K562 (cell line): ENCODE measurements around the gene TRMT1. TPM values are rescaled to one million over a fixed set of nuclear protein-coding genes. Genes with fewer than 3 reads are reported as not detected.
A peak's percentile ranks its signal among the peaks of the same experiment; 100 is the strongest.

Experiments
- ATAC-seq: fragments of 200-7000 bp; cut with Tn5 transposase; 3 replicates; pipeline ENCODE4 v1.9.1; 2020; ENCODE audit warnings: moderate library complexity
- BruUV-seq: library from RNA; stranded (reverse); fragments of 400-500 nt; replicated peaks from 2 replicates; lab custom pipeline; 2021; lab: Mats Ljungman, UMichigan
- CTCF ChIA-PET: fragments of 300-600 bp; formaldehyde crosslinking; extraction: SDS; loops from one replicate; lab custom pipeline; 2021; ENCODE audit warnings: low intra/inter-chr PET ratio; lab: Yijun Ruan, JAX
- POLR2A ChIA-PET: fragments of 300-600, 350-650 bp; sonication (Branson Sonifier 250); formaldehyde crosslinking; extraction: SDS; loops from one replicate; lab custom pipeline; 2021; ENCODE audit warnings: antibody characterized with exemption, inconsistent platforms; lab: Yijun Ruan, JAX
- DNase-seq, 4 experiments: peaks; one replicate each; pipeline versions ENCODE4 v3.0.0 to v3.0.0-alpha.2; 2011 to 2018; ENCODE audit warnings: low spot score in 3 of 4, mixed read lengths in 3 of 4; ENCODE audit errors: extremely low read depth in 1 of 4
- FAIRE-seq: peaks from 2 replicates; lab custom pipeline; 2011; peaks lifted over from hg19 to GRCh38; lab: Jason Lieb, UNC
- H2AFZ ChIP-seq: 2 replicates; pipeline ENCODE4 v1.6.0; 2011; ENCODE audit warnings: low read depth, low read length, control low read depth, inconsistent platforms
- H3K27ac ChIP-seq: fragments of 200-600 bp; 3 replicates; pipeline ENCODE4 v1.8.0; 2011; ENCODE audit warnings: low read depth, mild to moderate bottlenecking, control low read depth, inconsistent platforms, low read length, moderate library complexity, mixed read lengths; ENCODE audit errors: extremely low read depth
- H3K27me3 ChIP-seq, 2 experiments: fragments of 300-600 bp in 1 of 2; 2 replicates in 1 of 2; 3 replicates in 1 of 2; pipeline versions ENCODE4 v1.6.0 to v1.8.0; 2011; ENCODE audit warnings: inconsistent platforms in 2 of 2, low read length in 2 of 2, mild to moderate bottlenecking in 1 of 2, mixed read lengths in 1 of 2, moderate library complexity in 1 of 2; ENCODE audit not compliant: control insufficient read depth in 2 of 2, insufficient read depth in 2 of 2
- H3K36me3 ChIP-seq: fragments of 300-600 bp; 3 replicates; pipeline ENCODE4 v1.8.0; 2011; ENCODE audit warnings: mild to moderate bottlenecking, low read length, inconsistent platforms; ENCODE audit not compliant: control insufficient read depth, insufficient read depth
- H3K4me1 ChIP-seq, 2 experiments: fragments of 200-600 bp in 1 of 2; replicated peaks in 1 of 2; 2 replicates in 1 of 2; 3 replicates in 1 of 2; pipeline versions ENCODE4 v1.5.1 to v1.8.0; 2011; ENCODE audit warnings: inconsistent platforms in 2 of 2, low read length in 2 of 2, mild to moderate bottlenecking in 1 of 2, mixed read lengths in 1 of 2, moderate library complexity in 1 of 2; ENCODE audit not compliant: control insufficient read depth in 2 of 2, insufficient read depth in 2 of 2
- H3K4me2 ChIP-seq: 2 replicates; pipeline ENCODE4 v1.6.1; 2011; ENCODE audit warnings: low read length, control low read depth, inconsistent platforms, mixed read lengths; ENCODE audit not compliant: insufficient read depth
- H3K4me3 ChIP-seq: fragments of 200-600 bp; sonication (generic), shearing (Covaris generic); 2 replicates; pipeline ENCODE4 v1.5.1; 2016; ENCODE audit warnings: control low read depth, inconsistent platforms
- H3K79me2 ChIP-seq: fragments of 200-600 bp; 3 replicates; pipeline ENCODE4 v1.8.0; 2011; ENCODE audit warnings: low read length, inconsistent platforms; ENCODE audit not compliant: control insufficient read depth, insufficient read depth
- H3K9ac ChIP-seq, 2 experiments: 2 replicates each; pipeline versions ENCODE4 v1.6.0 to v1.6.1; 2011; ENCODE audit warnings: low read depth in 2 of 2, low read length in 2 of 2, control low read depth in 1 of 2, inconsistent platforms in 1 of 2, mild to moderate bottlenecking in 1 of 2, mixed read lengths in 1 of 2; ENCODE audit not compliant: insufficient read depth in 1 of 2
- H3K9me1 ChIP-seq: one replicate; pipeline ENCODE4 v1.6.0; 2011; ENCODE audit warnings: inconsistent platforms, mild to moderate bottlenecking, low read length, moderate library complexity; ENCODE audit not compliant: control insufficient read depth, insufficient read depth
- H3K9me3 ChIP-seq: replicated peaks from 2 replicates; pipeline ENCODE4 v1.5.1; 2011; ENCODE audit warnings: low read depth, low read length, inconsistent platforms; ENCODE audit not compliant: control insufficient read depth, insufficient read depth
- H4K20me1 ChIP-seq: replicated peaks from 2 replicates; pipeline ENCODE4 v1.6.1; 2011; ENCODE audit warnings: low read length, inconsistent platforms, mixed read lengths; ENCODE audit not compliant: control insufficient read depth, insufficient read depth
- ADNP ChIP-seq: fragments of 200-800 bp; sonication (Bioruptor generic); IDR thresholded peaks from 2 replicates; pipeline ENCODE4 v1.6.1; 2016; ENCODE audit warnings: missing genetic modification characterization, missing compliant biosample characterization
- BRCA1 ChIP-seq, 2 experiments: fragments of 450-650 bp in 1 of 2; sonication (generic) in 1 of 2; formaldehyde crosslinking in 1 of 2; IDR thresholded peaks; 2 replicates each; pipeline versions ENCODE4 v1.5.0 to v1.6.1; 2017 to 2020; ENCODE audit warnings: mild to moderate bottlenecking in 1 of 2, missing genetic modification reagents in 1 of 2
- BRF1 ChIP-seq: IDR thresholded peaks from 3 replicates; pipeline ENCODE4 v1.6.1; 2011; ENCODE audit warnings: borderline replicate concordance, mild to moderate bottlenecking; ENCODE audit not compliant: insufficient read length; ENCODE audit errors: extremely low read depth
- KLF1 ChIP-seq: fragments of 450-650 bp; IDR thresholded peaks from 2 replicates; pipeline ENCODE4 v1.6.1; 2016; ENCODE audit warnings: missing genetic modification characterization, missing compliant biosample characterization
- NFATC3 ChIP-seq: fragments of 450-650 bp; IDR thresholded peaks from 2 replicates; pipeline ENCODE4 v1.6.1; 2017; ENCODE audit warnings: mild to moderate bottlenecking
- RNF219 ChIP-seq: fragments of 250-450 bp; sonication (Bioruptor Pico); IDR thresholded peaks from 2 replicates; pipeline ENCODE4 v1.5.0; 2022; ENCODE audit warnings: mild to moderate bottlenecking
- TAF9B ChIP-seq: fragments of 450-650 bp; IDR thresholded peaks from 2 replicates; pipeline ENCODE4 v1.6.1; 2018; ENCODE audit warnings: mild to moderate bottlenecking; ENCODE audit not compliant: partially characterized antibody
- WHSC1 ChIP-seq: IDR thresholded peaks from one replicate; pipeline ENCODE4 v1.6.1; 2012; ENCODE audit warnings: low read length, control low read depth, inconsistent platforms
- ZNF311 ChIP-seq: fragments of 250-450 bp; sonication (Bioruptor Pico); IDR thresholded peaks from 2 replicates; pipeline ENCODE4 v1.4.0; 2020; ENCODE audit warnings: mild to moderate bottlenecking, moderate library complexity
- ZNF507 ChIP-seq: conservative IDR thresholded peaks from 2 replicates; pipeline ENCODE4 v1.6.1; 2017; ENCODE audit warnings: missing genetic modification characterization, missing compliant biosample characterization
- ZSCAN32 ChIP-seq: fragments of 450-650 bp; formaldehyde crosslinking; IDR thresholded peaks from 2 replicates; pipeline ENCODE4 v1.4.0; 2020; ENCODE audit warnings: mild to moderate bottlenecking, moderate library complexity
- WGBS: fragments of 100-300 bp; shearing (Covaris generic); methylation state at CpG from one replicate; pipeline ENCODE4 v1.1.6; 2016; ENCODE audit warnings: low coverage, mixed read lengths; ENCODE audit not compliant: insufficient coverage; ENCODE audit errors: missing lambda C conversion rate; 5-methylcytosine and 5-hydroxymethylcytosine counted together
- in situ Hi-C: fragments of 300-500 bp; cut with MboI; formaldehyde crosslinking; loops from 4 replicates; pipeline ENCODE4 v1.15.0; 2018; ENCODE audit warnings: inconsistent platforms, mixed read lengths
- intact Hi-C: fragments of 100-400 bp; cut with micrococcal nuclease; formaldehyde crosslinking; loops from 2 replicates; pipeline ENCODE4 v1.14.2; 2022
- polyA plus RNA-seq, 8 experiments: library from polyadenylated mRNA; depleted of rRNA in 4 of 8; stranded (reverse) in 5 of 8; unstranded in 3 of 8; fragments of >200 nt; fragmentation: Nextera tagmentation in 2 of 8; fragmentation: Illumina TruSeq in 1 of 8; extraction: Ambion mirVana in 2 of 8; extraction: Trizol in 1 of 8; gene quantifications; 2 replicates each; pipeline versions ENCODE4 v1.2.1 to v1.2.3, GENCODE V29; 2011 to 2014; ENCODE audit warnings: inconsistent platforms in 1 of 8, missing spikeins in 1 of 8
- total RNA-seq, 7 experiments: library from RNA; depleted of rRNA in 6 of 7; stranded (reverse); fragments of >200 nt in 6 of 7; fragmentation: Illumina TruSeq in 2 of 7; extraction: Trizol in 2 of 7; gene quantifications; 2 replicates each; pipeline versions ENCODE4 v1.2.1 to v1.2.3, GENCODE V29; 2011 to 2021; ENCODE audit warnings: low replicate concordance in 1 of 7
- TF ChIP-seq, protein P1 (sequence below): fragments of 250-450 bp; sonication (Bioruptor Pico); IDR thresholded peaks from 2 replicates; pipeline ENCODE4 v1.9.0; 2021; ENCODE audit warnings: mild to moderate bottlenecking
- TF ChIP-seq, protein P2 (sequence below): fragments of 250-450 bp; sonication (Bioruptor Pico); IDR thresholded peaks from 2 replicates; pipeline ENCODE4 v1.5.0; 2020; ENCODE audit warnings: mild to moderate bottlenecking
- TF ChIP-seq, protein P3 (sequence below): fragments of 150-350 bp; IDR thresholded peaks from 2 replicates; pipeline ENCODE4 v1.6.1; 2014; ENCODE audit warnings: low read depth, mild to moderate bottlenecking, low read length, borderline replicate concordance
- TF ChIP-seq, protein P4 (sequence below): sonication (generic); formaldehyde crosslinking; IDR thresholded peaks from 2 replicates; pipeline ENCODE4 v1.9.0; 2022; ENCODE audit warnings: mild to moderate bottlenecking, missing genetic modification reagents

Gene TRMT1
- total and polyA plus RNA-seq, 9 of the 15 experiments (the other 6 are each of a cell fraction or from before 2014, with no cell fraction given), result 5.8 to 158 (median 54.3) TPM

GRCh38 chr19:13083008-13083404 is 33.5 kb downstream of the TRMT1 start:
- CTCF ChIA-PET, result interaction anchor here (0.5 to 1.2 kb wide), 2 partner anchors 76 to 117 kb away, joined by 3 to 7 read pairs; no protein-coding TSS in a partner anchor
- TF ChIP-seq ZSCAN32 (CRISPR knock-in tag) (no peak), ZNF311 (CRISPR knock-in tag) (no peak), NFATC3 (no peak), ADNP (no peak), KLF1 (tag) (no peak), TAF9B (no peak), WHSC1 (no peak), RNF219 (CRISPR knock-in tag) (no peak), BRF1 (no peak), ZNF507 (tag) (no peak), BRCA1 (IDR thresholded peaks at IDR 0.05) (no peak), BRCA1 (CRISPR knock-in tag; IDR thresholded peaks at IDR 0.05) (no peak)
- TF ChIP-seq, protein P1, sequence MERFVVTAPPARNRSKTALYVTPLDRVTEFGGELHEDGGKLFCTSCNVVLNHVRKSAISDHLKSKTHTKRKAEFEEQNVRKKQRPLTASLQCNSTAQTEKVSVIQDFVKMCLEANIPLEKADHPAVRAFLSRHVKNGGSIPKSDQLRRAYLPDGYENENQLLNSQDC, result no peak
- TF ChIP-seq, protein P2, sequence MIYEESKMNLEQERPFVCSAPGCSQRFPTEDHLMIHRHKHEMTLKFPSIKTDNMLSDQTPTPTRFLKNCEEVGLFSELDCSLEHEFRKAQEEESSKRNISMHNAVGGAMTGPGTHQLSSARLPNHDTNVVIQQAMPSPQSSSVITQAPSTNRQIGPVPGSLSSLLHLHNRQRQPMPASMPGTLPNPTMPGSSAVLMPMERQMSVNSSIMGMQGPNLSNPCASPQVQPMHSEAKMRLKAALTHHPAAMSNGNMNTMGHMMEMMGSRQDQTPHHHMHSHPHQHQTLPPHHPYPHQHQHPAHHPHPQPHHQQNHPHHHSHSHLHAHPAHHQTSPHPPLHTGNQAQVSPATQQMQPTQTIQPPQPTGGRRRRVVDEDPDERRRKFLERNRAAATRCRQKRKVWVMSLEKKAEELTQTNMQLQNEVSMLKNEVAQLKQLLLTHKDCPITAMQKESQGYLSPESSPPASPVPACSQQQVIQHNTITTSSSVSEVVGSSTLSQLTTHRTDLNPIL (CRISPR knock-in tag), result no peak
- TF ChIP-seq, protein P3, sequence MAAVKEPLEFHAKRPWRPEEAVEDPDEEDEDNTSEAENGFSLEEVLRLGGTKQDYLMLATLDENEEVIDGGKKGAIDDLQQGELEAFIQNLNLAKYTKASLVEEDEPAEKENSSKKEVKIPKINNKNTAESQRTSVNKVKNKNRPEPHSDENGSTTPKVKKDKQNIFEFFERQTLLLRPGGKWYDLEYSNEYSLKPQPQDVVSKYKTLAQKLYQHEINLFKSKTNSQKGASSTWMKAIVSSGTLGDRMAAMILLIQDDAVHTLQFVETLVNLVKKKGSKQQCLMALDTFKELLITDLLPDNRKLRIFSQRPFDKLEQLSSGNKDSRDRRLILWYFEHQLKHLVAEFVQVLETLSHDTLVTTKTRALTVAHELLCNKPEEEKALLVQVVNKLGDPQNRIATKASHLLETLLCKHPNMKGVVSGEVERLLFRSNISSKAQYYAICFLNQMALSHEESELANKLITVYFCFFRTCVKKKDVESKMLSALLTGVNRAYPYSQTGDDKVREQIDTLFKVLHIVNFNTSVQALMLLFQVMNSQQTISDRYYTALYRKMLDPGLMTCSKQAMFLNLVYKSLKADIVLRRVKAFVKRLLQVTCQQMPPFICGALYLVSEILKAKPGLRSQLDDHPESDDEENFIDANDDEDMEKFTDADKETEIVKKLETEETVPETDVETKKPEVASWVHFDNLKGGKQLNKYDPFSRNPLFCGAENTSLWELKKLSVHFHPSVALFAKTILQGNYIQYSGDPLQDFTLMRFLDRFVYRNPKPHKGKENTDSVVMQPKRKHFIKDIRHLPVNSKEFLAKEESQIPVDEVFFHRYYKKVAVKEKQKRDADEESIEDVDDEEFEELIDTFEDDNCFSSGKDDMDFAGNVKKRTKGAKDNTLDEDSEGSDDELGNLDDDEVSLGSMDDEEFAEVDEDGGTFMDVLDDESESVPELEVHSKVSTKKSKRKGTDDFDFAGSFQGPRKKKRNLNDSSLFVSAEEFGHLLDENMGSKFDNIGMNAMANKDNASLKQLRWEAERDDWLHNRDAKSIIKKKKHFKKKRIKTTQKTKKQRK, result no peak
- TF ChIP-seq, protein P4, sequence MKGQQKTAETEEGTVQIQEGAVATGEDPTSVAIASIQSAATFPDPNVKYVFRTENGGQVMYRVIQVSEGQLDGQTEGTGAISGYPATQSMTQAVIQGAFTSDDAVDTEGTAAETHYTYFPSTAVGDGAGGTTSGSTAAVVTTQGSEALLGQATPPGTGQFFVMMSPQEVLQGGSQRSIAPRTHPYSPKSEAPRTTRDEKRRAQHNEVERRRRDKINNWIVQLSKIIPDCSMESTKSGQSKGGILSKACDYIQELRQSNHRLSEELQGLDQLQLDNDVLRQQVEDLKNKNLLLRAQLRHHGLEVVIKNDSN, result no peak
- BruUV-seq, result no TSS peak

More at GRCh38 chr19:13083008-13083404, 33.5 kb downstream of the TRMT1 start:
- Histone ChIP-seq H3K79me2 (no peaks in the 10 kb centered on the region), H3K27ac (no peak overlapping the region; the same call in 2 of the 3 replicates), H3K36me3 (peaks cover 22% of the 10 kb centered on the region; the same call in 1 of the 3 replicates), H3K4me2 (no peak overlapping the region), H3K27me3 (no peaks in the 10 kb centered on the region), H3K9me1 (no peaks in the 10 kb centered on the region), H3K9me3 (no peaks in the 10 kb centered on the region), H3K4me1 (peaks cover 21 to 57% of the 10 kb centered on the region in 2 experiments), H2AFZ (no peak overlapping the region), H4K20me1 (no peaks in the 10 kb centered on the region), H3K9ac (peak overlapping the region in 1 of 2 experiments; percentile 59; a peak in 2 of 4 replicates), H3K4me3 (no peak overlapping the region)
- ATAC-seq (no peak), DNase-seq (no peak), FAIRE-seq (no peak)
- in situ Hi-C loops (no loop called here), intact Hi-C loops (no loop called here)
- 75% methylated on average over 6 of the region's 7 CpGs for WGBS
- POLR2A ChIA-PET, result interaction anchor here (1.0 to 1.7 kb wide), 2 partner anchors 11 to 13 kb away, joined by 4 to 5 read pairs; no protein-coding TSS in a partner anchor
